GM12878 (cell line): ENCODE results near the gene FAM187B. TPM values are rescaled to one million over a fixed set of nuclear protein-coding genes. Genes with fewer than 3 reads are reported as not detected.

Experiments
- ATAC-seq: fragments of 200-7000 bp; cut with Tn5 transposase; 3 replicates; pipeline ENCODE4 v1.9.1; 2020; ENCODE audit warnings: mild to moderate bottlenecking, moderate library complexity
- BruUV-seq: library from RNA; stranded (reverse); fragments of 400-500 nt; replicated peaks from 2 replicates; lab custom pipeline; 2021; lab: Mats Ljungman, UMichigan
- CTCF ChIA-PET: fragments of 300-600 bp; sonication (Branson Sonifier 250); formaldehyde crosslinking; extraction: SDS; loops from one replicate; lab custom pipeline; 2021; ENCODE audit warnings: inconsistent platforms; lab: Yijun Ruan, JAX
- POLR2A ChIA-PET: fragments of 350-600 bp; formaldehyde crosslinking; extraction: SDS; loops from one replicate; lab custom pipeline; 2021; ENCODE audit warnings: inconsistent platforms; lab: Charles Lee
- RAD21 ChIA-PET: fragments of 300-600 bp; sonication (Branson Sonifier 250); formaldehyde crosslinking; loops from one replicate; lab custom pipeline; 2023; ENCODE audit warnings: antibody characterized with exemption; ENCODE audit not compliant: unreplicated experiment; lab: Charles Lee
- SMC1A ChIA-PET: fragments of 300-600 bp; sonication (Branson Sonifier 250); formaldehyde crosslinking; loops from one replicate; lab custom pipeline; 2023; ENCODE audit not compliant: unreplicated experiment, uncharacterized antibody; lab: Charles Lee
- DNase-seq: peaks from one replicate; pipeline ENCODE4 v3.0.0-alpha.2; 2011; ENCODE audit warnings: low read depth, low spot score
- FAIRE-seq: peaks from 3 replicates; lab custom pipeline; 2011; peaks lifted over from hg19 to GRCh38; lab: Jason Lieb, UNC
- H2AFZ ChIP-seq: 2 replicates; pipeline ENCODE4 v1.6.0; 2011; ENCODE audit warnings: low read depth, low read length, control low read depth; ENCODE audit not compliant: control insufficient read depth
- H3K27ac ChIP-seq: 2 replicates; pipeline ENCODE4 v1.5.1; 2011; ENCODE audit warnings: control low read depth; ENCODE audit not compliant: control insufficient read depth, insufficient read depth
- H3K27me3 ChIP-seq, 2 experiments: replicated peaks in 1 of 2; 2 replicates each; pipeline versions ENCODE4 v1.6.0 to v1.6.1; 2011; ENCODE audit warnings: low read length in 1 of 2; ENCODE audit not compliant: control insufficient read depth in 2 of 2, insufficient read depth in 2 of 2
- H3K36me3 ChIP-seq, 2 experiments: 2 replicates each; pipeline ENCODE4 v1.5.1; 2011; ENCODE audit warnings: low read length in 1 of 2; ENCODE audit not compliant: control insufficient read depth in 2 of 2, insufficient read depth in 2 of 2
- H3K4me1 ChIP-seq: 2 replicates; pipeline ENCODE4 v1.6.1; 2011; ENCODE audit warnings: mild to moderate bottlenecking, low read length, moderate library complexity, mixed read lengths; ENCODE audit not compliant: control insufficient read depth, insufficient read depth
- H3K4me2 ChIP-seq: 2 replicates; pipeline ENCODE4 v1.6.0; 2011; ENCODE audit warnings: control low read depth; ENCODE audit not compliant: control insufficient read depth, insufficient read depth
- H3K4me3 ChIP-seq: fragments of 200-600 bp; sonication (generic); 2 replicates; pipeline ENCODE4 v1.5.1; 2016
- H3K79me2 ChIP-seq: 2 replicates; pipeline ENCODE4 v1.6.0; 2011; ENCODE audit warnings: low read length; ENCODE audit not compliant: control insufficient read depth, insufficient read depth
- H3K9ac ChIP-seq: 2 replicates; pipeline ENCODE4 v1.8.0; 2011; ENCODE audit warnings: low read length, control low read depth, mixed read lengths; ENCODE audit not compliant: control insufficient read depth, insufficient read depth
- H3K9me3 ChIP-seq: replicated peaks from 3 replicates; pipeline ENCODE4 v1.5.1; 2011; ENCODE audit warnings: mild to moderate bottlenecking, low read length; ENCODE audit not compliant: control insufficient read depth, insufficient read depth
- H4K20me1 ChIP-seq: 2 replicates; pipeline ENCODE4 v1.6.0; 2011; ENCODE audit not compliant: control insufficient read depth, insufficient read depth
- DPF2 ChIP-seq: fragments of 450-650 bp; IDR thresholded peaks from 2 replicates; pipeline ENCODE4 v1.6.1; 2017; ENCODE audit warnings: mild to moderate bottlenecking
- ELK1 ChIP-seq: IDR thresholded peaks from 2 replicates; pipeline ENCODE4 v1.6.1; 2012; ENCODE audit warnings: low read depth, low read length, improper control_type of control experiment
- IKZF1 ChIP-seq: fragments of 450-650 bp; conservative IDR thresholded peaks from 2 replicates; pipeline ENCODE4 v1.6.1; 2017; ENCODE audit warnings: antibody characterized with exemption, mild to moderate bottlenecking
- JUND ChIP-seq: IDR thresholded peaks from 2 replicates; pipeline ENCODE4 v1.6.1; 2012; ENCODE audit warnings: low read depth, mild to moderate bottlenecking, low read length, improper control_type of control experiment, moderate library complexity
- NR2F1 ChIP-seq: fragments of 450-650 bp; conservative IDR thresholded peaks from 2 replicates; pipeline ENCODE4 v1.6.1; 2017; ENCODE audit warnings: mild to moderate bottlenecking
- POLR2A ChIP-seq: IDR thresholded peaks from 2 replicates; pipeline ENCODE4 v1.6.1; 2011; ENCODE audit warnings: low read depth, mild to moderate bottlenecking, low read length
- SMARCA5 ChIP-seq: fragments of 450-650 bp; IDR thresholded peaks from 2 replicates; pipeline ENCODE4 v1.6.1; 2017; ENCODE audit warnings: mild to moderate bottlenecking
- SREBF2 ChIP-seq: IDR thresholded peaks from 2 replicates; pipeline ENCODE4 v1.6.1; 2012; ENCODE audit warnings: mild to moderate bottlenecking, low read length
- WGBS: methylation state at CpG from one replicate; pipeline ENCODE4 v1.1.6; 2016; ENCODE audit warnings: low lambda C conversion rate; ENCODE audit not compliant: insufficient replicate concordance, insufficient coverage; ENCODE audit errors: missing lambda C conversion rate; 5-methylcytosine and 5-hydroxymethylcytosine counted together
- in situ Hi-C: fragments of 300-500 bp; cut with MboI; formaldehyde crosslinking; loops from 9 replicates; pipeline ENCODE4 v1.14.3; 2018; ENCODE audit warnings: mixed read lengths
- intact Hi-C: fragments of 100-400 bp; cut with micrococcal nuclease; formaldehyde crosslinking; loops from one replicate; pipeline ENCODE4 v1.14.2; 2022; ENCODE audit not compliant: unreplicated experiment
- polyA plus RNA-seq, 11 experiments: library from polyadenylated mRNA; depleted of rRNA in 4 of 11; unstranded in 6 of 11; stranded (reverse) in 5 of 11; fragments of >200 nt; fragmentation: Nextera tagmentation in 4 of 11; fragmentation: Illumina TruSeq in 1 of 11; extraction: Ambion mirVana in 4 of 11; extraction: Trizol in 1 of 11; gene quantifications; 1 replicate in 1 of 11; 2 replicates in 10 of 11; pipeline versions ENCODE4 v1.2.1 to v1.2.3, GENCODE V29; 2011 to 2016; ENCODE audit warnings: inconsistent platforms in 2 of 11, missing spikeins in 2 of 11, low read depth in 1 of 11
- total RNA-seq, 4 experiments: library from RNA; depleted of rRNA in 3 of 4; stranded (reverse); fragments of >200 nt in 3 of 4; fragmentation: Illumina TruSeq in 1 of 4; extraction: Trizol in 1 of 4; gene quantifications; 2 replicates each; pipeline versions ENCODE4 v1.2.1 to v1.2.3, GENCODE V29; 2013 to 2021
- TF ChIP-seq, protein P1 (sequence below): fragments of 450-650 bp; formaldehyde crosslinking; IDR thresholded peaks from 2 replicates; pipeline ENCODE4 v1.4.0; 2020; ENCODE audit warnings: mild to moderate bottlenecking, moderate library complexity

FAM187B gene
- total and polyA plus RNA-seq, 10 of the 15 experiments (the other 5 are each of a cell fraction or from before 2014, with no cell fraction given) = 0.05 TPM; not detected in 9

- TF ChIP-seq JUND (no peak), DPF2 (no peak), SMARCA5 (no peak), SREBF2 (no peak)
- TF ChIP-seq, protein P1, sequence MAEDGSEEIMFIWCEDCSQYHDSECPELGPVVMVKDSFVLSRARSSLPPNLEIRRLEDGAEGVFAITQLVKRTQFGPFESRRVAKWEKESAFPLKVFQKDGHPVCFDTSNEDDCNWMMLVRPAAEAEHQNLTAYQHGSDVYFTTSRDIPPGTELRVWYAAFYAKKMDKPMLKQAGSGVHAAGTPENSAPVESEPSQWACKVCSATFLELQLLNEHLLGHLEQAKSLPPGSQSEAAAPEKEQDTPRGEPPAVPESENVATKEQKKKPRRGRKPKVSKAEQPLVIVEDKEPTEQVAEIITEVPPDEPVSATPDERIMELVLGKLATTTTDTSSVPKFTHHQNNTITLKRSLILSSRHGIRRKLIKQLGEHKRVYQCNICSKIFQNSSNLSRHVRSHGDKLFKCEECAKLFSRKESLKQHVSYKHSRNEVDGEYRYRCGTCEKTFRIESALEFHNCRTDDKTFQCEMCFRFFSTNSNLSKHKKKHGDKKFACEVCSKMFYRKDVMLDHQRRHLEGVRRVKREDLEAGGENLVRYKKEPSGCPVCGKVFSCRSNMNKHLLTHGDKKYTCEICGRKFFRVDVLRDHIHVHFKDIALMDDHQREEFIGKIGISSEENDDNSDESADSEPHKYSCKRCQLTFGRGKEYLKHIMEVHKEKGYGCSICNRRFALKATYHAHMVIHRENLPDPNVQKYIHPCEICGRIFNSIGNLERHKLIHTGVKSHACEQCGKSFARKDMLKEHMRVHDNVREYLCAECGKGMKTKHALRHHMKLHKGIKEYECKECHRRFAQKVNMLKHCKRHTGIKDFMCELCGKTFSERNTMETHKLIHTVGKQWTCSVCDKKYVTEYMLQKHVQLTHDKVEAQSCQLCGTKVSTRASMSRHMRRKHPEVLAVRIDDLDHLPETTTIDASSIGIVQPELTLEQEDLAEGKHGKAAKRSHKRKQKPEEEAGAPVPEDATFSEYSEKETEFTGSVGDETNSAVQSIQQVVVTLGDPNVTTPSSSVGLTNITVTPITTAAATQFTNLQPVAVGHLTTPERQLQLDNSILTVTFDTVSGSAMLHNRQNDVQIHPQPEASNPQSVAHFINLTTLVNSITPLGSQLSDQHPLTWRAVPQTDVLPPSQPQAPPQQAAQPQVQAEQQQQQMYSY (CRISPR knock-in tag) = no peak
Observed at GRCh38 chr19:35267353-35267817, 38.8 kb upstream of the FAM187B start (continued).

GRCh38 chr19:35266520-35267352 is 38.2 kb upstream of the FAM187B start:
- CTCF ChIA-PET = interaction anchor here (0.6 to 3.5 kb wide), 2 partner anchors 125 to 281 kb away, joined by 3 to 33 read pairs; no protein-coding TSS in a partner anchor
- peak overlapping the region; percentile 96 for H3K27ac ChIP-seq
- no TSS peak for BruUV-seq
- POLR2A ChIA-PET = interaction anchor here (0.6 to 1.6 kb wide), 3 partner anchors 59 to 112 kb away, joined by 4 to 6 read pairs (median 4); partner anchors contain the start of gene FXYD5
- peaks cover 13% of the 10 kb centered on the region for H3K4me1 ChIP-seq
- H3K4me3 ChIP-seq = peak overlapping the region; percentile 82
- no peaks in the 10 kb centered on the region for H3K27me3 ChIP-seq
- H3K9ac ChIP-seq = peak overlapping the region; percentile 98
- SMC1A ChIA-PET = interaction anchor here (0.9 to 1.2 kb wide), 3 partner anchors 11 to 325 kb away, joined by 3 read pairs; no protein-coding TSS in a partner anchor
- in situ Hi-C loops (no loop called here), intact Hi-C loops (loop anchor here (5.0 to 10.0 kb wide), 2 partner anchors 81 to 228 kb away; partner anchors contain the start of genes FFAR1 and KRTDAP)
- peaks cover 32% of the 10 kb centered on the region for H3K79me2 ChIP-seq
- no peaks in the 10 kb centered on the region for H4K20me1 ChIP-seq
- FAIRE-seq (no peak), ATAC-seq (peak; percentile 16; the same call in 2 of the 3 replicates), DNase-seq (no peak)
- H2AFZ ChIP-seq = no peak overlapping the region
- H3K36me3 ChIP-seq = peaks cover 15 to 28% of the 10 kb centered on the region in 2 experiments
- peak; percentile 64 for TF ChIP-seq POLR2A
- peak; percentile 12; the same call in 1 of the 2 replicates for TF ChIP-seq NR2F1
- no peak for TF ChIP-seq ELK1
- peak; percentile 27; the same call in 1 of the 2 replicates for TF ChIP-seq IKZF1
- WGBS = 29% methylated on average over 39 of the region's 39 CpGs
- RAD21 ChIA-PET = interaction anchor here (0.7 to 0.8 kb wide), 2 partner anchors 16 to 87 kb away, joined by 3 read pairs; no protein-coding TSS in a partner anchor
- no peaks in the 10 kb centered on the region for H3K9me3 ChIP-seq
- peak overlapping the region; percentile 92 for H3K4me2 ChIP-seq
